OCI-LY3 (cell line): ENCODE data around the gene TRIM63.
"Not testable (repeated sequence)": the region's sequence is repeated elsewhere in the genome, so short reads cannot be mapped to it uniquely, and the experiment has no call there.

ENCODE experiments used
- H2AFZ ChIP-seq: fragments of 200-600, 300-600 bp; shearing (Covaris generic); 2 replicates; pipeline ENCODE4 v1.6.0; 2014; ENCODE audit warnings: antibody characterized with exemption, low read depth, low read length
- H3K27ac ChIP-seq: fragments of 200-600, 300-600 bp; sonication (generic); 2 replicates; pipeline ENCODE4 v1.5.1; 2014; ENCODE audit warnings: mild to moderate bottlenecking, low read length, moderate library complexity, mixed read lengths
- H3K27me3 ChIP-seq: fragments of 200-600, 300-600 bp; sonication (generic); 2 replicates; pipeline ENCODE4 v1.6.1; 2014; ENCODE audit warnings: low read depth, low read length, mixed read lengths
- H3K36me3 ChIP-seq: fragments of 200-600, 300-600 bp; sonication (generic); replicated peaks from 2 replicates; pipeline ENCODE3; 2014; ENCODE audit warnings: low read depth, low read length, mixed read lengths
- H3K4me1 ChIP-seq: fragments of 300-600, 200-600 bp; sonication (generic); 2 replicates; pipeline ENCODE4 v1.6.1; 2014; ENCODE audit warnings: low read length, mixed read lengths
- H3K4me2 ChIP-seq: fragments of 200-600, 300-600 bp; sonication (generic); 2 replicates; pipeline ENCODE4 v1.6.1; 2014; ENCODE audit warnings: low read length, mixed read lengths
- H3K4me3 ChIP-seq: fragments of 300-600, 200-600 bp; sonication (generic); 2 replicates; pipeline ENCODE4 v1.5.1; 2014; ENCODE audit warnings: antibody characterized with exemption, mild to moderate bottlenecking, low read length, moderate library complexity
- H3K79me2 ChIP-seq: fragments of 300-600, 200-600 bp; shearing (Covaris generic); 2 replicates; pipeline ENCODE4 v1.6.1; 2014; ENCODE audit warnings: mild to moderate bottlenecking, low read length, mixed read lengths
- H3K9ac ChIP-seq: fragments of 300-600, 200-600 bp; shearing (Covaris generic); 2 replicates; pipeline ENCODE4 v1.6.0; 2014; ENCODE audit warnings: mild to moderate bottlenecking, low read length, moderate library complexity
- H3K9me3 ChIP-seq: fragments of 200-600, 300-600 bp; shearing (Covaris generic); 2 replicates; pipeline ENCODE4 v1.6.1; 2014; ENCODE audit warnings: low read length, mixed read lengths; ENCODE audit not compliant: insufficient read depth
- H4K20me1 ChIP-seq: fragments of 200-600, 300-600 bp; sonication (generic); 2 replicates; pipeline ENCODE4 v1.6.1; 2016; ENCODE audit warnings: low read length, mixed read lengths; ENCODE audit not compliant: insufficient read depth
- EZH2phosphoT487 ChIP-seq: fragments of 200-600 bp; shearing (Covaris generic); IDR thresholded peaks from 2 replicates; pipeline ENCODE4 v1.6.1; 2018; ENCODE audit warnings: antibody characterized with exemption, mixed run types, low read depth
- TF ChIP-seq, protein P1 (sequence below): fragments of 200-600, 300-600 bp; sonication (generic); IDR thresholded peaks from 2 replicates; pipeline ENCODE4 v1.5.1; 2014; ENCODE audit warnings: antibody characterized with exemption, low read length, low read depth

TRIM63 gene

GRCh38 chr1:26102119-26102518, 34.7 kb upstream of the TRIM63 start:
- no peak overlapping the region for H3K9ac ChIP-seq
- TF ChIP-seq, protein P1, sequence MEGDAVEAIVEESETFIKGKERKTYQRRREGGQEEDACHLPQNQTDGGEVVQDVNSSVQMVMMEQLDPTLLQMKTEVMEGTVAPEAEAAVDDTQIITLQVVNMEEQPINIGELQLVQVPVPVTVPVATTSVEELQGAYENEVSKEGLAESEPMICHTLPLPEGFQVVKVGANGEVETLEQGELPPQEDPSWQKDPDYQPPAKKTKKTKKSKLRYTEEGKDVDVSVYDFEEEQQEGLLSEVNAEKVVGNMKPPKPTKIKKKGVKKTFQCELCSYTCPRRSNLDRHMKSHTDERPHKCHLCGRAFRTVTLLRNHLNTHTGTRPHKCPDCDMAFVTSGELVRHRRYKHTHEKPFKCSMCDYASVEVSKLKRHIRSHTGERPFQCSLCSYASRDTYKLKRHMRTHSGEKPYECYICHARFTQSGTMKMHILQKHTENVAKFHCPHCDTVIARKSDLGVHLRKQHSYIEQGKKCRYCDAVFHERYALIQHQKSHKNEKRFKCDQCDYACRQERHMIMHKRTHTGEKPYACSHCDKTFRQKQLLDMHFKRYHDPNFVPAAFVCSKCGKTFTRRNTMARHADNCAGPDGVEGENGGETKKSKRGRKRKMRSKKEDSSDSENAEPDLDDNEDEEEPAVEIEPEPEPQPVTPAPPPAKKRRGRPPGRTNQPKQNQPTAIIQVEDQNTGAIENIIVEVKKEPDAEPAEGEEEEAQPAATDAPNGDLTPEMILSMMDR = no peak
- TF ChIP-seq EZH2phosphoT487 = no peak
- no peak overlapping the region for H3K27ac ChIP-seq
- no peak overlapping the region for H3K4me2 ChIP-seq
- H3K79me2 ChIP-seq = no peaks in the 10 kb centered on the region
- no peaks in the 10 kb centered on the region for H3K27me3 ChIP-seq
- H3K9me3 ChIP-seq = no peaks in the 10 kb centered on the region
- H3K4me3 ChIP-seq = no peak overlapping the region
- no peak overlapping the region for H2AFZ ChIP-seq
- no peaks in the 10 kb centered on the region for H4K20me1 ChIP-seq
- H3K4me1 ChIP-seq = no peaks in the 10 kb centered on the region; the same call in 1 of the 2 replicates
- H3K36me3 ChIP-seq = no peaks in the 10 kb centered on the region

- H2AFZ ChIP-seq, H3K9ac ChIP-seq, H3K36me3 ChIP-seq: not testable (repeated sequence)
Observed at GRCh38 chr1:26100204-26100603, 32.8 kb upstream of the TRIM63 start.

DNA sequence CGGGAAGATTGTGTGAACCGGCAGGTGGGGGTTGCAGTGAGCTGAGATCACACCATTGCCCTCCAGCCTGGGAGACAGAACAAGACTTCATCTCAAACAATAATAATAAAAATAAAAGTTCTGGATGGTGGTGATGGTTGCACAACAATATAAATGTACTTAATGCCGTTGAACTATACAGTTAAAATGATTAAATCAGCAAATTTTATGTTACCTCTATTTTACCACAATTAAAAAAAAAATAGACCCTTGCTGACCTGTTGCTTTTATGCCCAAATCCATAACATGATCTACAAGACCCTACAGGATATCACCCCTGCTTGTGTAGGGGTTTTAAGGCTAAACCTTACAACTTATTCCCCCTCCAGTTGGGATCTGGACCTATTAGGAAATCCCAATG, 32.4 kb upstream of the TRIM63 start:
- Histone ChIP-seq H4K20me1 (no peaks in the 10 kb centered on the region), H3K27ac (no peak overlapping the region), H3K27me3 (no peaks in the 10 kb centered on the region), H3K36me3 (no peaks in the 10 kb centered on the region), H3K4me2 (no peak overlapping the region), H3K9me3 (no peaks in the 10 kb centered on the region), H3K4me1 (no peaks in the 10 kb centered on the region), H2AFZ (no peak overlapping the region), H3K9ac (no peak overlapping the region), H3K4me3 (no peak overlapping the region), H3K79me2 (no peaks in the 10 kb centered on the region)
- TF ChIP-seq, protein P1 = no peak
- TF ChIP-seq EZH2phosphoT487 = no peak

More at GRCh38 chr1:26100204-26100603, 32.8 kb upstream of the TRIM63 start:
- H3K27ac ChIP-seq, H3K9me3 ChIP-seq, H3K4me3 ChIP-seq, H3K79me2 ChIP-seq, H3K4me1 ChIP-seq, H3K27me3 ChIP-seq, H3K4me2 ChIP-seq, H4K20me1 ChIP-seq: not testable (repeated sequence)

- H3K36me3 ChIP-seq = no peaks in the 10 kb centered on the region
- no peak overlapping the region for H2AFZ ChIP-seq
- H3K27ac ChIP-seq = no peak overlapping the region
- no peak for TF ChIP-seq EZH2phosphoT487
- TF ChIP-seq, protein P1 = no peak
- H3K4me3 ChIP-seq = no peak overlapping the region
- no peaks in the 10 kb centered on the region for H3K9me3 ChIP-seq
- no peak overlapping the region for H3K4me2 ChIP-seq
- H3K4me1 ChIP-seq = no peaks in the 10 kb centered on the region
- no peak overlapping the region for H3K9ac ChIP-seq
- no peaks in the 10 kb centered on the region for H4K20me1 ChIP-seq
- H3K79me2 ChIP-seq = no peaks in the 10 kb centered on the region
- H3K27me3 ChIP-seq = no peaks in the 10 kb centered on the region
Observed at GRCh38 chr1:26098602-26099001, 31.2 kb upstream of the TRIM63 start.

- TF ChIP-seq, protein P1 = no peak
- TF ChIP-seq EZH2phosphoT487 = no peak
- no peak overlapping the region for H3K4me3 ChIP-seq
- no peak overlapping the region for H2AFZ ChIP-seq
- no peak overlapping the region for H3K27ac ChIP-seq
- no peak overlapping the region for H3K4me2 ChIP-seq
- H3K79me2 ChIP-seq = no peaks in the 10 kb centered on the region
- H3K27me3 ChIP-seq = no peaks in the 10 kb centered on the region
- H4K20me1 ChIP-seq = no peaks in the 10 kb centered on the region
- no peaks in the 10 kb centered on the region for H3K36me3 ChIP-seq
- no peaks in the 10 kb centered on the region for H3K9me3 ChIP-seq
- no peak overlapping the region for H3K9ac ChIP-seq
- H3K4me1 ChIP-seq = no peaks in the 10 kb centered on the region
Observed at GRCh38 chr1:26097696-26098095, 30.3 kb upstream of the TRIM63 start.
